NCI-H2081 (cell line): ENCODE results near the gene PIK3C2G.
"Not testable (repeated sequence)": the region's sequence is repeated elsewhere in the genome, so short reads cannot be mapped to it uniquely, and the experiment has no call there.

Experiments used
- DNase-seq, 2 experiments: peaks; one replicate each; lab custom pipeline; 2025; lab: John Stamatoyannopoulos, UW

The PIK3C2G gene

GRCh38 chr12:18468246-18469075 is 207.1 kb downstream of the PIK3C2G start:
- DNase-seq, result no peak

DNA sequence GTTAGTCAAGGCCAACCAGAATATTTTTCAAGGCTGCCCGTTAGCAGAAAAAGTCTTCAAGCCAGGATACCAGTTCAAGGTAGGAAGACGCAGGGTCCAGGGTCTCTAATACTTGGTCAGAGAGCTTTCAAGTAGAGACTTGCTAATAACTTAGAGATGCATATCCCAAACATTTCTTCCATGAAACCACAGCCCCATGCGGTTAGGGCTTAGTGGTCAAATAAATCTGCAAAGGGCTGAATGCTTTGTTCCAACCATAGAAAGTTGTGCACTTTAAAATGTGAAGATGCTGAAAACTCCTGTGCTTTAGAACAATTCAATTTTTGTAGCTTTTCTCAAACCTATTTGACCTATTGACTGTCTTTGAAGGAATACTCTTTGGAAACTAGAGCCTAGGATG is 208.9 kb downstream of the PIK3C2G start:
- no peak for DNase-seq

DNA sequence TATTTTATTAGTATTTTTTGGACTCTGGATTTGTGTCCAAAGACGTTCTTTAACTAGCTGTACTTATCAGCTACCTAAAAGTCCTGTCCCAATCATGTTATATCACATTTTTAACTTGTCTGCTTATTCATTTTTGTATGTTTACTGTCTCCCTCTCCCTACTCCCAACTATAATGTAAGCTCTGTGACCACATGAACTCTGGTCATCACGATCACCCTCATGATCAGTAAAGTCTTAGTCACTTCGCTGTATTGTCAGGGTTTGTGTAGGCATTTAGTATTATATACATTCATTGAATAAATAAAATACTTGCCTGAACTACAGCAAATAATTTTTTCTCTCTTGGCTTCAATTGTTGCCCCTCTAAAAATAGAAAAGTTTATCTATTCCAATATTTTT is 211.0 kb downstream of the PIK3C2G start:
- no peak for DNase-seq

GRCh38 chr12:18472806-18473205 is 211.5 kb downstream of the PIK3C2G start:
- DNase-seq, result no peak

DNA sequence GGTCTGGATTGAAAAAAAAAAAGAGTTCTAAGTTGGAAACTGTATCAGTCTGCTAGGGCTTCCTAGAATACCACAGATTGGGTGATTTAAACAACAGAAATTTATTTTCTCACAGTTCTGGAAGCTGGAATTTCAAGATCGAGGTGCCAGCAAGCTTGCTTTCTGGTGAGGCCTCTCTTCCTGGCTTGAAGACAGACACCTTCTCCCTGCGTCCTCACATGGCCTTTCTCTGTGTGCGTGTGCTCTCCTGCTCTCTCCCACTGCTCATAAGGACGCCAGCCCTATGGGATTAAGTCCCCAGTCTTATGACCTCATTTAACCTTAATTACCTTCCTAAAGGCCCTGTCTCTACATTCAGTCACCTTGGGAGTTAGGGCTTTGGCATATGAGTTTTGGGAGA is 215.5 kb downstream of the PIK3C2G start:
- DNase-seq, result no peak

- DNase-seq, result no peak
Observed at GRCh38 chr12:18479256-18479655, 217.9 kb downstream of the PIK3C2G start.

GRCh38 chr12:18482601-18483120 is 221.3 kb downstream of the PIK3C2G start:
- no peak for DNase-seq

DNA sequence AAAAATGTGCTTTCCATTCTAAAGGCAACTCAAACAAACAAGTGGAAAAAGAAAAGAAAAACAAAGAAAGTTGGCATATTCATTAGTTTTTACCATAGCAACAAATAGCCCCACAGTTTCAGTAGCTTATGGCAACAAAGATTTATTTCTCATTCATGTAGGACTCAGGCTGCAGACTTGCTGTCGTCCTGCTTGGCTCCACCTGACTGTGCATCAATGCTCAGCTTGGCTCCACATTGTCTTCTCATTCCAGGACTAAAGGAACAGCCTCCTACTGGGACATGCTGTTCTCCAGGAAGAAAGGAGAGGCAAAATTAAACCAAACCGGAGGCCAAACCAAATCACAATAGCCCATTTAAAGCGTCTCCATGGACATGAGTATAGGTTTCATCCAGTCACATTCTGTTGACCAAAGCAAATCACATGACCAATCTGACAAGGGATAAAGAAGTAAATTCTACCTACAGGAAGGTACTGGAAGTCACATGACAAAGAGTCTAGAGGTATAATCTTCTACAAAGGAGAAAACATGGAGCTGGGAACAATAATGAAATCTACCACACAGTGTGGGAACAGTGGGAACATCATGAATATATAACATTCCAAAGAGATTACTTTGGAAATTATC is 222.5 kb downstream of the PIK3C2G start:
- no peak for DNase-seq

DNA sequence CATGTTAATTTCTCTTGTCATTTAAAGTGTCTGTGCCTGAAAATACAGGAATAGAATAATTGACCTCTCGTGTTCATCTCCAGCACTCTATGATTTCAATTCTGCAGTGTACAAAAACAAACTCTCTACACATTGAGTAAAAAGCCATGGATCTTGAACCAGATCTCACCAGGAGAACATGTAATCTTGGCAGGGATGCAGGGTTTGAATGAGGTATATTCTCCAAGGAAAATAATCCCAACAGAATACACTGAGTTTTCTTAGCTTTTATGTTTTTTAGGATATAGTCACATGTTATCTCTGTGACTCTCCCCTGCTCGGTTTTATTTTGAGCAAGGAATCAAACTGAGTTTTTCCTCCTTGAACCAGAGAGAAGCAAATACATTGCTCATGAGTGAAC is 224.7 kb downstream of the PIK3C2G start:
- DNase-seq, result no peak

GRCh38 chr12:18487509-18487908 is 226.2 kb downstream of the PIK3C2G start:
- DNase-seq, result no peak

- DNase-seq, result no peak
Observed at GRCh38 chr12:18492372-18493025, 231.2 kb downstream of the PIK3C2G start.

DNA sequence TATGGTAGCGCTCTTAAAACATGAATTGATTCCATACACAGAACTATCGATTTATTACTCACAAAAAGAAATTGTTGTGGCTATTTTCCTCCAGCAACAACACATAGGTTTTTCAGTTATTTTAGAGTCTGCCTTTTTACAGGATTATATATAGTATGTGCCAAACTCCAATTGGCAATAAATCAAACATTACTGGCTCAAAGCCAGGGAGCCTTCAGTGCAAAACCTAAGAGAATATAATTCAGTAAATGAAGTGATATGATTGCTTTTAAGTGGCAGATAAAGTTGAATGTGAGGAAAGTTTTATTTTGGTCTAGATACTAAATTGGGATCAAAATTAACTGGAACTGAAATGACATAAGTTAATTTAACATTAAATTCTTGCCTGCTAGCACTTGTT is 234.8 kb downstream of the PIK3C2G start:
- DNase-seq, result no peak

DNA sequence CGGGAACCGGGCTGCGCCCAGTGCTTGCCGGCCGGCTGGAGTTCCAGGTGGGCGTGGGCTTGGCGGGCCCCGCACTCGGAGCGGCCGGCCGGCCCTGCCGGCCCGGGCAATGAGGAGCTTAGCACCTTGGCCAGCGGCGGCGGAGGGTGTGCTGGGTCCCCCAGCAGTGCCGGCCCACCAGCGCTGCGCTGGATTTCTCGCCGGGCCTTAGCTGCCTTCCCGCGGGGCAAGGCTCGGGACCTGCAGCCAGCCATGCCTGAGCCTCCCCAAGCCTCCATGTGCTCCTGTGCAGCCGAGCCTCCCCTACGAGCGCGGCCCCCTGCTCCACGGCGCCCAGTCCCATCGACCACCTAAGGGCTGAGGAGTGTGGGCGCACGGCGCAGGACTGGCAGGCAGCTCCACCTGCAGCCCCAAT is 238.8 kb downstream of the PIK3C2G start:
- not testable (repeated sequence) for DNase-seq

GRCh38 chr12:18500736-18501135 is 239.4 kb downstream of the PIK3C2G start:
- DNase-seq, result not testable (repeated sequence)

DNA sequence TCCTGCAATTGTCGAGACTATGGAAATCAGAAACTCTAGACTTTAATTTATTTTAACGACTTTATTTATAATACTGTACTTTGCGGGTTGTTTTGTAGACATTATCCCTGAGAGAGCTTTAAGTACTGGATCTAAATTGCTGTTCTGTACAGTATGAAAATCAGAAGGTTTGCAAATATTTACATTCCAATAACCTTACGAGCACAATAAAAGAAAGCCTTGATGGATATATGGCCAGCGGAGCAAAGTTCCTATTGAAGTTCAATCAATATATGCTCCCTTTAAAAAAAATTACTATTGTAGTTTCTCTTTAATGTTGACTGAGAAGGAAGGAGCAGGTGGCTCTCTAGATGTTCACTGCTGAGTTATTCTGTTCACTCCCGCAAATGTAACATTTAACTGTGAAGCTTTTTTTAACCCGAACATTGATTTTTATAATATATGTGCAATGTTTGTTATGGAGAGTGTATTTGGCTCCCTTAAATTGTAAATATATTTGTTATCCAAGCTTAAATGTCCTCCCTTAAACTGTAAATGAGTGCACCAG is 241.2 kb downstream of the PIK3C2G start:
- peak; percentile 81 to 96 for DNase-seq

- DNase-seq, result no peak
Observed at GRCh38 chr12:18521461-18521860, 260.1 kb downstream of the PIK3C2G start.

- no peak for DNase-seq
Observed at GRCh38 chr12:18522806-18523205, 261.5 kb downstream of the PIK3C2G start.

GRCh38 chr12:18542497-18542896 is 281.2 kb downstream of the PIK3C2G start:
- not testable (repeated sequence) for DNase-seq

DNA sequence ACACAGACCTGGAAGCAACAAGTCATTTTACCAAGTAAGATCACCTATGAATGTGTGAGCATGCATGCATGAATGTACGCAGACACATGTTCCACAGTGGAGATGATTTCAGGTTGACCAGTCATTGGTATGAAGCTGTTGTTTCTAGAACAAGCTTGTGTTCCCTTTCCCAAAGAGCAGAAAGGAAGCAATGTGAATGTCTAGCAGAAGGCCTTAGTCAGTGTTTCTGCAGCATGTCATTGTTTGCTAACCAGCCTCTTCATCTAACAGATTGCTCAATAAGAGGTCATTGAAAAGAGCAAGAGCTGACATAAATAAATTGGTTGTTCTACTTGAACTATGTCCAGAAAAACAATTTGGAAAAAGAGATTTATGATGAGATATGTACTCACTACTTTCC is 285.1 kb downstream of the PIK3C2G start:
- DNase-seq, result no peak

- DNase-seq, result no peak
Observed at GRCh38 chr12:18549598-18549997, 288.3 kb downstream of the PIK3C2G start.

DNA sequence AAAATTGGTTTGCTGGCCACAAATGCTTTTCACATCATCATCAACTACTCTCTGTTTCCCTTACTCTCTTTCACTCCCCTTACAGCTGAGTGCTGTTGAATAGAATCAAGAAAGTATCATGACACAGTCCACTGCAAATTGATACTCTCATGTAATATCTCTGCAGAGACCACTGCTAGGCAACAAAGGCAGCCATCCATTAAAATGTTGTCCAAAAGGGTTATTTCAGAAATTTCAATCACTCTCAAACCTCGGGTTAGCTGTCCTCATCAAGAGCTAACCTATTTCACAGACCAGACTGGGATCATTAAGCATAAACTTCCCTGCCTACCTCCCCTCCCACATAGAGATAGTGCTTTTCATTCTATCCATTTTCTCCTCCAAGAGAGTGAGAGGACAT is 289.8 kb downstream of the PIK3C2G start:
- no peak for DNase-seq

DNA sequence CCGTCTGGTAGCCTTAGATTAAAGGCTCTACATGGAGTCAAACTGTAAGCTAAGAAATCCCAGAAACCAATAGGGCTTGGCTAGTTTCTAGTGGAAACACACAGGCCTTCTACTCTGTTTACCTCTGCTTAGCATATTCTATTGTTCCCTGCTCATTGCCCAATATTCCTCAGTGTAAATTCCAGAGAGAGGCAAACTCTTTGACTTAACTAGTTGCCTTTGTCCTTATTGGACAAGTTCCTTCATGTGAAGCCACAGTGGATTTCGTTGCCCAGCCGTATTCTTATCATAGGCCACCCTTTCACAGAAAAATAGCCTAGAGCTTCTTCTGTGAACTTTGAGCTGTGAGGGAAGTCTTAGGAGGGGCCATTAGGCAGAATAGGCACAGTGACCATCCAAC is 290.4 kb downstream of the PIK3C2G start:
- no peak for DNase-seq

DNA sequence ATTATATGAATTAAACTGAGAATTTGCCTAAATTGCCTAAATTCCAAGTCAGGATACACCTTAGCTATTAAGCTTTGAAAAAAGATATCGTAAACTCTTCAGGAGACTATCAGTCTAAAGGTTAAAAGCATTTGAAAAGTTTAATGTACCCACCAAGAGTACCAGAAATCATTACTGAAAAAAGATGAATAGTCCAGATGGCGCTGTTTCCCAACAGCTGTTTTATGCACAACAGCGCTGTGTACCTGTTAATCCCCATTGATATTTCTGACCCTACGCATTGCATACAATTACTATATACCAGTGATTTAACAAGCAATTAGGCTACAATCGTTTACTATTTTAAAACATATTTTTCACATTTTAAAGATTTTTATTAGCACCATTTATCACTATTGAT is 291.5 kb downstream of the PIK3C2G start:
- no peak for DNase-seq
